RPMI7951 (cell line): ENCODE data around the gene MEGF8. TPM values are rescaled to one million over a fixed set of nuclear protein-coding genes. Genes with fewer than 3 reads are reported as not detected.
"Not testable (repeated sequence)": the region's sequence is repeated elsewhere in the genome, so short reads cannot be mapped to it uniquely, and the experiment has no call there.

ENCODE experiments used
- DNase-seq: peaks from one replicate; pipeline ENCODE4 v3.0.0-alpha.2; 2012; ENCODE audit warnings: low read depth
- total RNA-seq: library from RNA; depleted of rRNA; stranded (reverse); fragments of >200 nt; shearing (Covaris generic); gene quantifications from 2 replicates; pipeline ENCODE4 v1.2.3, GENCODE V29; 2014

The MEGF8 gene
- total RNA-seq, 1 experiment from 2014 or later, result 9.4 TPM

GRCh38 chr19:42309686-42310085 is 15.7 kb upstream of the MEGF8 start:
- no peak for DNase-seq

- DNase-seq, result peak; percentile 49
These were observed 13.8 kb upstream of the MEGF8 start for GRCh38 chr19:42311657-42312056.

GRCh38 chr19:42312370-42312769 is 13.1 kb upstream of the MEGF8 start:
- DNase-seq, result no peak

- peak; percentile 59 for DNase-seq
These were observed 12.2 kb upstream of the MEGF8 start, which contains the start of gene TMEM145 for GRCh38 chr19:42313096-42313839. TMEM145 (plus strand) TSS chr19:42313309; CDS start chr19:42313377, 68 bp downstream.

GRCh38 chr19:42313840-42314755 is 11.3 kb upstream of the MEGF8 start:
- no peak for DNase-seq

DNA sequence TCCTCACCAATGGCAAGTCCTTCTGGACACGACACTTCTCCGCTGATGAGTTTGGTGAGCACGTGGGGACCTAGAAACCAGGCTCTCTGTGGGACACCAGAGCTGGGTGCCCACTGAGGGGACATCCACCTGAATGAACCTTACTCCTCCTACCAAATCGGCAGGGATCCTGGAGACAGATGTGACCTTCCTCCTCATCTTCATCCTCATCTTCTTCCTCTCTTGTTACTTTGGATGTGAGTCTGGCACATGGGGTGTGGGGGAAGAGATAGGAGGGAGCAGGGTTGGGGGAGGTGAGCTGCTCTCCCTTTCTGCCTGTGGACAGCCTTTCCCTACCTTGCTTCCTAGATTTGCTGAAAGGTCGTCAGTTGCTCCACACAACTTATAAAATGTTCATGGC is 10.4 kb upstream of the MEGF8 start:
- no peak for DNase-seq

GRCh38 chr19:42316223-42317211 is 8.9 kb upstream of the MEGF8 start:
- peak; percentile 77 for DNase-seq

GRCh38 chr19:42317535-42317934 is 7.9 kb upstream of the MEGF8 start:
- no peak for DNase-seq

DNA sequence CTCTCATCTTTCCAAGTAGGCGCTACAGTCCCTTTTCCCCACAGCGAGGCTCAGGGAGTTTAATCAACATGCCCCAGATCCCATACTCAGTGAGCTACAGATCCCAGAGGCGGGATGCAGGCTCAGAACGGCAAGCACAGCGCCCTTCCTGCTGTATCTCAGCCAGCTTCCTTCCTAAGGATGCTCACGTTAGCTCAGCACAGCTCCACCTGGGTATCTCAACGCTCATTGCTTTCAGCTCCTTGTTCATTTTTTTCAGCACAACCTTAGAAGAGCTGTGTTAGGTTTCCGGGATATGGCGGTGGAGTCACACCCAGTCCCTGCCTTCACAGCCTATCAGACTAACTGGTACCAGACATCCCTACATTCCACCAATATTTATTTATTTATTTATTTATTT is 3.1 kb upstream of the MEGF8 start:
- DNase-seq, result no peak

DNA sequence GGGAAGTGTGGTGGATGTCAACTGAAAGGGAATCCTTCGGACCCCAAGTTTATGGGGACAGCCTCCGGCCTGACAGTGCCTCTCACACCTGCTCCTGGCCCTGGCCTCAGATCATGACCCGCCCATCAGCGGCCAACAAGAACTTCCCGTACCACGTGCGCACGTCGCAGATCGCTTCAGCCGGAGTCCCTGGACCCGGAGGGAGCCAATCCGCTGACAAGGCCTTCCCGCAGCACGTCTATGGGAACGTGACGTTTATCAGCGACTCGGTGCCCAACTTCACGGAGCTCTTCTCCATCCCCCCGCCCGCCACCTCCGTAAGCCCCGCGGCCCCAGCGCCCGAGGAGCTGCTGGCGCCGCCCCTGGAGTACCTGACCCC is 2.0 kb upstream of the MEGF8 start:
- no peak for DNase-seq

DNA sequence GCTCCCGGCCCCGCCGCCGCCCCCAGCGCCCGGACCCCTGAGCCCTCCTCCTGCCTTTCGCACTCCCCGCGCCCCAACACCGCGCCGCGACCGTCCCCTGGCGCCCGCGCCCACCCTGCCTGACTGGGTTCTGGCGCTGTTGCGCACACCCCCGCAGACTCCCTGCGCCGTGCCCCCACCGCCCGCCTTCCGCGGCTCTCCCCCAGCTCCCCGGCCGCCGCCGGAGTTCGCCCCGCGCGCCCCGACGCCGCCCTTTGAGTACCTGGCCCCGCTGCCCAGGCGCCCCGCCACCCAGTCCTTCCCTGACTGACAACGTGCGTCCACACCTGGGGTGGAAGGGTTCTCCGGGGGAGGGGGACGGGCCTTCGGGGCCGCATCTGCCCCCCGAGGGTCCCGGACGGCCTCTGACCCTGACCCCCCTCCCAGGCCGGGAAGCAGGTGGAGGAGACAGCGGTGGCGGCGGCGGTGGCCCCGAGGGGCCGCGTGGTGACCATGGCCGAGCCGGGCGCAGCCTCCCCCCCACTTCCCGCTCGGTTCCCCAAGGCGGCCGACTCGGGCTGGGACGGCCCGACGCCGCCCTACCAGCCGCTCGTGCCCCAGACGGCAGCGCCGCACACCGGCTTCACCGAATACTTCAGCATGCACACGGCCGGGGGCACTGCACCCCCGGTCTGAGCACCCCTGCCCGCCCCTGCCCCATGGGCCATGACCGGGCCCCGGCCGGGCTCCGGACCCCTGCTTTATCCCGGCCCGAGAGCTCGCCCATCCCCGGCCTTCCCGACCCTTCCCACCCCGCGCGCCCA is 1.4 kb upstream of the MEGF8 start:
- no peak for DNase-seq

DNA sequence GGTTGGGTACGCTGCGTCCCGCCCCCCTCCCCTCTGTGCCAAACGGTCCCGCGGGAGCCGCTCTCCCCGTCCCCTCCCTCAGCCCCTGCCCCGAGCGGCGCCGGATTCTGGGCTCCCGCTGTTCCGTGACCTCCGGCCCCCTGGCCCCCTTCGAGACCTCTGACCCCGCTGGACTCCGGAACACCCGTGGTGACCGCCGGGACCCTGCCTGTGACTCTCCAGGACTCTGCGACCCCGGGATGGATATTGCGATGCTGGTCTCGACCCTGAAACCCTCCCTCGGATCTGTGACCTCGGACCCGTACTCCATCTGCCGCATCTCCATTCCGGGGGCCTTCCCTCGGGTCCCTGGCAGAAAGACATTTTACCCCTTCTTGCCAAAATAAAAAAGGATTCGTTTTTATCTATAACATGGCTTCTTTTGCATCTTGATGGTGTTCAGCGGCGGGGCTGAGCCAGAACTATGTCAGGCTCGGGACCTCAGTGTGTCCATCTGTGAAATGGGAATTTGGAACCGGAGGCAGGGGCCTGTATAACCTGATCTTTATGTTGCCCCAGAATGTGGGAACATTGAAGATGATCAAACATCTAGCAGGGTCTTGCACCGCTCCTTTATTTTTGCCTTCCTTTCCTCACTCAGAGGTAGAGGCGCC is 654 bp upstream of the MEGF8 start:
- DNase-seq, result no peak

DNA sequence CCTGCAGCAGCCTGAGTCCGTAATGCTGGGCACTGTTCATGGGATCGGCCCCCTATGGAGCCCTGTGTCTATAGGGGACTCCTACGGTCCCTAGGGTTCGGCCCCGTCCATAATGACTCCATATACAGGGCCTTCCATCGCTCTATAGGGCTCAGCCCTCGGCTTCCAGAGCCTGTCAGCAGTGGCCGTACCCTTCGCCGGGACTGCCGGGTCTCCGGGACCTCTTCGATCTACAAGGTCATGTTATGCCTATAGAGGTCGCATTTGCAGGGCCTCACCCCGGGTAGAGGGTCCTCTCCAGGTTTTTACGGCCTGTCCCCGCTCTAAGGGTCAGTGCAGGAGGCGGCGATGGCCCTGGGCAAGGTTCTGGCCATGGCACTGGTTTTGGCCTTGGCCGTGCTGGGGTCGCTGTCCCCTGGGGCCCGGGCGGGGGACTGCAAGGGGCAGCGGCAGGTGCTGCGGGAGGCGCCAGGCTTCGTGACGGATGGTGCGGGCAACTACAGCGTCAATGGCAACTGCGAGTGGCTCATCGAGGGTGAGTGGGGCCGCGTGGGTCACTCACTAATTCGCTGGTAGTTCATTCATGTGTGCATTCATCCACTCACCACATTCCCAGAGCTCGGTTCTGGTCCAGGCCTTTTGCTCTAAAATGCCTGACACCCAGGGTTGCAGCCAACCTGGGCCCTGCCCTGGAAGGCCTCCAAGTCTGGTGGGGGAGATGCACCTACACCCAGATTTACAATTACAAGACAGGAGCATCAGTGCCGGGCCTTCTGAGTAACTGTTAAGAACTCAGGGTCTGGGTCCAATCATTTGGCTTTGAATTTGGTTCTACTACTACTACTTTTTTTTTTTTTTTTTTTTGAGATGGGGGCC is 699 bp downstream of the MEGF8 start:
- DNase-seq, result no peak

DNA sequence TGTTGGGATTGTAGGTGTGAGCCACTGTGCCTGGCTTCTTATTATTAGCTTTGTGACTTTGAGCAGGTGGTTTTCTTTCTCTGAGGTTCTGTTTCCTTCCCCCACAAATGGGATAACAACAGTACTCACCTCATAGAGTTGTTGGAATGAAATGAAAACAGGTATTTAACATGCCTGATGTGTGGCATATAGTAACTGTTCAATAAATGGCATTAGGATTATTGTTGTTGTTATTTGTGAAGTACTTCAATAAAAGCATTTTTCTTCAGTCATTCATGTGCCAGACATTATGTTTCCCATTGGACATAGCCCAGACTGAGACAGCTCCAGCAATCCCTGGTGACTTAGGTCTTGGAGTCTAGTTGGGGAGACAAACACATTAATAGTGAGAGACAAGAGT is 1.5 kb downstream of the MEGF8 start:
- no peak for DNase-seq

GRCh38 chr19:42327381-42327780 is 1.9 kb downstream of the MEGF8 start:
- DNase-seq, result no peak

GRCh38 chr19:42328106-42328505 is 2.7 kb downstream of the MEGF8 start:
- no peak for DNase-seq

- no peak for DNase-seq
These were observed 3.4 kb downstream of the MEGF8 start for GRCh38 chr19:42328854-42329253.

GRCh38 chr19:42330241-42330711 is 4.8 kb downstream of the MEGF8 start:
- DNase-seq, result peak; percentile 53

DNA sequence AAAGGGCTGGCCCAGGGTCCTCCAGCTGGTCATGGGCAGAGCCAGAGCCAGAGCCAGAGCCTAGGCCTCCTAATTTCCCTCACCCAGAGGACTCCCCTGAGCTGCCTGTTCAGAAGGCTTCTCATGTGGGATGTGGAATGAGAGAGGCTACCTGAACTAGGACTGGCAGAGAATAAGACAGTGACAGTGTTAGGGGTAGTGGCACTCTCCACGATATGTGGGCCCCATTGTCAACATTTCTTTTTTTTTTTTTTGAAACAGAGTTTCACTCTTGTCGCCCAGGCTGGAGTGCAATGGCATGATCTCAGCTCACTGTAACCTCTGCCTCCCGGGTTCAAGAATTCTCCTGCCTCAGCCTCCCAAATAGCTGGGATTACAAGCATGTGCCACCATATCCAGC is 5.9 kb downstream of the MEGF8 start:
- not testable (repeated sequence) for DNase-seq
